Endometrial microvascular endothelial cells (primary cell): ENCODE results near the gene SAMSN1. TPM values are rescaled to one million over a fixed set of nuclear protein-coding genes. Genes with fewer than 3 reads are reported as not detected.

Experiments used
- in situ Hi-C: cut with HindIII; loops from 2 replicates; pipeline ENCODE4 v1.10.0; 2017; ENCODE audit warnings: low sequenced_read_pairs, low pct_unique_long_range_greater_than_20kb; ENCODE audit errors: inconsistent ontology term
- total RNA-seq: library from RNA; depleted of rRNA; stranded (reverse); fragments of >200 nt; gene quantifications from one replicate; pipeline ENCODE4 v1.2.3, GENCODE V29; 2015; ENCODE audit errors: inconsistent ontology term

SAMSN1 gene
- not detected for total RNA-seq

- in situ Hi-C loops = no loop called here
Observed at GRCh38 chr21:14545906-14546480, at the start of gene SAMSN1. Gene SAMSN1, minus strand, starts transcription at chr21:14546315. Its CDS starts 54 bp downstream, at chr21:14546261.

GRCh38 chr21:14595449-14595848 lies 49.3 kb upstream of the SAMSN1 start:
- in situ Hi-C loops = no loop called here

GRCh38 chr21:14594967-14595366 lies 48.9 kb upstream of the SAMSN1 start:
- in situ Hi-C loops = no loop called here

GRCh38 chr21:14593230-14593629 lies 47.1 kb upstream of the SAMSN1 start:
- in situ Hi-C loops = no loop called here

- in situ Hi-C loops = no loop called here
Observed at GRCh38 chr21:14592296-14593000, 46.3 kb upstream of the SAMSN1 start.

GRCh38 chr21:14591882-14592281 lies 45.8 kb upstream of the SAMSN1 start:
- in situ Hi-C loops = no loop called here

GRCh38 chr21:14591377-14591776 lies 45.3 kb upstream of the SAMSN1 start:
- in situ Hi-C loops = no loop called here

GRCh38 chr21:14589855-14590563 lies 43.9 kb upstream of the SAMSN1 start:
- in situ Hi-C loops = no loop called here

- in situ Hi-C loops = no loop called here
Observed at GRCh38 chr21:14587266-14587665, 41.2 kb upstream of the SAMSN1 start.

GRCh38 chr21:14585122-14585521 lies 39.0 kb upstream of the SAMSN1 start:
- in situ Hi-C loops = no loop called here

GRCh38 chr21:14584357-14585095 lies 38.4 kb upstream of the SAMSN1 start:
- in situ Hi-C loops = no loop called here

GRCh38 chr21:14583629-14584255 lies 37.6 kb upstream of the SAMSN1 start:
- in situ Hi-C loops = no loop called here

- in situ Hi-C loops = no loop called here
Observed at GRCh38 chr21:14582934-14583628, 37.0 kb upstream of the SAMSN1 start.

GRCh38 chr21:14581902-14582457 lies 35.9 kb upstream of the SAMSN1 start:
- in situ Hi-C loops = no loop called here

GRCh38 chr21:14573244-14573643 lies 27.1 kb upstream of the SAMSN1 start:
- in situ Hi-C loops = no loop called here

- in situ Hi-C loops = no loop called here
Observed at GRCh38 chr21:14572204-14572780, 26.2 kb upstream of the SAMSN1 start.

GRCh38 chr21:14569868-14570267 lies 23.8 kb upstream of the SAMSN1 start:
- in situ Hi-C loops = no loop called here
